Spleen (tissue), 11 donors: ENCODE results near the gene SVOP. TPM values are rescaled to one million over a fixed set of nuclear protein-coding genes. Genes with fewer than 3 reads are reported as not detected.

Experiments
- DNase-seq: peaks from one replicate; pipeline ENCODE4 v3.0.0-alpha.2; 2020
- H3K27ac ChIP-seq, 8 donors: fragments of 200-600 bp; sonication (generic) in 7 of 8; 1 replicate in 4 of 8; 2 replicates in 4 of 8; pipeline versions ENCODE4 v1.5.0 to v1.8.0; 2016 to 2021; ENCODE audit warnings: inconsistent platforms in 4 of 8, mild to moderate bottlenecking in 4 of 8, moderate library complexity in 1 of 8
- H3K27me3 ChIP-seq, 7 donors: fragments of 200-600 bp; sonication (generic) in 6 of 7; replicated peaks in 1 of 7; 1 replicate in 4 of 7; 2 replicates in 3 of 7; pipeline versions ENCODE4 v1.5.0 to v1.8.0; 2016 to 2021; ENCODE audit warnings: inconsistent platforms in 3 of 7, mild to moderate bottlenecking in 1 of 7
- H3K36me3 ChIP-seq, 6 donors: fragments of 200-600 bp; sonication (generic) in 5 of 6; 1 replicate in 4 of 6; 2 replicates in 2 of 6; pipeline versions ENCODE4 v1.5.0 to v1.8.0; 2016 to 2021; ENCODE audit warnings: inconsistent platforms in 2 of 6
- H3K4me1 ChIP-seq, 6 donors: fragments of 200-600 bp; sonication (generic) in 5 of 6; 1 replicate in 3 of 6; 2 replicates in 3 of 6; pipeline versions ENCODE4 v1.5.0 to v1.8.0; 2016 to 2021; ENCODE audit warnings: inconsistent platforms in 3 of 6
- H3K4me3 ChIP-seq, 8 donors: fragments of 200-600 bp; sonication (generic) in 7 of 8; 1 replicate in 4 of 8; 2 replicates in 4 of 8; pipeline versions ENCODE4 v1.5.0 to v1.8.0; 2016 to 2021; ENCODE audit warnings: inconsistent platforms in 4 of 8, mild to moderate bottlenecking in 4 of 8, moderate library complexity in 2 of 8
- H3K9me3 ChIP-seq, 8 donors: fragments of 200-600 bp; sonication (generic) in 7 of 8; 1 replicate in 4 of 8; 2 replicates in 4 of 8; pipeline versions ENCODE4 v1.5.0 to v1.8.0; 2016 to 2021; ENCODE audit warnings: inconsistent platforms in 4 of 8
- CTCF ChIP-seq, 11 experiments: fragments of 200-600 bp in 7 of 11; fragments of 450-650 bp in 4 of 11; sonication (generic) in 4 of 11; IDR thresholded peaks in 8 of 11; conservative IDR thresholded peaks in 3 of 11; 1 replicate in 7 of 11; 2 replicates in 4 of 11; pipeline versions ENCODE4 v1.4.0 to v1.8.0; 2016 to 2021; ENCODE audit warnings: antibody characterized with exemption in 11 of 11, inconsistent platforms in 4 of 11, mild to moderate bottlenecking in 1 of 11
- POLR2A ChIP-seq, 3 donors: fragments of 450-650 bp; IDR thresholded peaks; one replicate each; pipeline ENCODE4 v1.5.1; 2017; ENCODE audit warnings: antibody characterized with exemption in 3 of 3, mild to moderate bottlenecking in 1 of 3
- POLR2AphosphoS5 ChIP-seq, 3 donors: sonication (generic); formaldehyde crosslinking; IDR thresholded peaks; one replicate each; pipeline ENCODE4 v1.5.1; 2017; ENCODE audit warnings: antibody characterized with exemption in 3 of 3
- WGBS, 5 donors: extraction: QIAGEN DNeasy Blood & Tissue Kit in 3 of 5; methylation state at CpG; one replicate each; pipeline versions ENCODE4 v1.1.5 to v1.1.7; 2013 to 2018; 5-methylcytosine and 5-hydroxymethylcytosine counted together
- intact Hi-C: fragments of 100-400 bp; cut with DNase I; formaldehyde crosslinking; loops from one replicate; pipeline ENCODE4 v1.15.0; 2023; ENCODE audit warnings: low total_unique reads
- polyA plus RNA-seq, 3 donors: library from polyadenylated mRNA; stranded (reverse); fragments of 200-250 nt; gene quantifications; one replicate each; pipeline ENCODE4 v1.2.1, GENCODE V29; 2013
- total RNA-seq, 7 donors: library from RNA; depleted of rRNA in 3 of 7; stranded (reverse); fragments of >200 nt in 3 of 7; fragmentation: NEBNext Ultra II Directional in 4 of 7; extraction: Animal tissue kit (Norgen Biotek cat#: 25700) in 4 of 7; gene quantifications; one replicate each; pipeline versions ENCODE4 v1.1.0 to v1.2.1, GENCODE V29; 2016 to 2021
- donor health status: healthy with polysubstance abuse.
- donor health status: DM: no; HTN: no; CAD: no; lungs with moderate emphysema.
- donor health status: DM: no; HTN: no; CAD: no.
- donor health status: Bipolar disorder and iron deficiency.
- donor health status: healthy.
- donor health status: DM: no; HTN: no; CAD: no.
- donor health status: DM: yes; HTN: yes; CAD: no.

Gene SVOP
- total and polyA plus RNA-seq, 10 donors: not detected

GRCh38 chr12:108905725-108906124 is 115.1 kb downstream of the SVOP start:
- no peak for DNase-seq
- Histone ChIP-seq H3K4me3 (no peak overlapping the region), H3K4me1 (peaks cover 8 to 38% (median 25%) of the 10 kb centered on the region in 6 donors), H3K27ac (peak overlapping the region in 6 of 8 donors; percentile 1 to 71 (median 50)), H3K36me3 (no peaks in the 10 kb centered on the region), H3K9me3 (no peaks in the 10 kb centered on the region), H3K27me3 (peaks cover 0 to 6% (median 0%) of the 10 kb centered on the region in 7 donors)
- no peak for TF ChIP-seq POLR2AphosphoS5 (IDR thresholded peaks at IDR 0.05)
- no peak for TF ChIP-seq POLR2A (IDR thresholded peaks at IDR 0.05)
- no peak for TF ChIP-seq CTCF (IDR thresholded peaks at IDR 0.05 in 8 of 11, conservative IDR thresholded peaks at IDR 0.05 in 3 of 11)
- intact Hi-C loops: no loop called here
- 17 to 39% (median 25%) methylated on average over 5 of the region's 5 CpGs for WGBS, 5 donors

GRCh38 chr12:108899145-108899544 is 121.7 kb downstream of the SVOP start:
- peaks cover 0 to 16% (median 0%) of the 10 kb centered on the region in 7 donors for H3K27me3 ChIP-seq
- H3K4me1 ChIP-seq: peaks cover 0 to 10% (median 4%) of the 10 kb centered on the region in 6 donors
- no peaks in the 10 kb centered on the region for H3K9me3 ChIP-seq
- TF ChIP-seq POLR2A (IDR thresholded peaks at IDR 0.05): no peak
- TF ChIP-seq POLR2AphosphoS5 (IDR thresholded peaks at IDR 0.05): no peak
- TF ChIP-seq CTCF (IDR thresholded peaks at IDR 0.05 in 8 of 11, conservative IDR thresholded peaks at IDR 0.05 in 3 of 11): no peak
- 79 to 96% (median 90%) methylated on average over 5 of the region's 5 CpGs for WGBS, 5 donors
- H3K4me3 ChIP-seq: no peak overlapping the region
- intact Hi-C loops: no loop called here
- no peaks in the 10 kb centered on the region for H3K36me3 ChIP-seq
- DNase-seq: no peak
- H3K27ac ChIP-seq: no peak overlapping the region

- no peak for TF ChIP-seq CTCF (IDR thresholded peaks at IDR 0.05 in 8 of 11, conservative IDR thresholded peaks at IDR 0.05 in 3 of 11)
- TF ChIP-seq POLR2A (IDR thresholded peaks at IDR 0.05): no peak
- no peak for TF ChIP-seq POLR2AphosphoS5 (IDR thresholded peaks at IDR 0.05)
- peak; percentile 21 for DNase-seq
- Histone ChIP-seq H3K9me3 (no peaks in the 10 kb centered on the region), H3K4me3 (no peak overlapping the region), H3K27me3 (peaks cover 0 to 16% (median 0%) of the 10 kb centered on the region in 7 donors), H3K4me1 (no peaks in the 10 kb centered on the region), H3K36me3 (no peaks in the 10 kb centered on the region), H3K27ac (no peak overlapping the region)
- 69 to 91% (median 82%) methylated on average over 4 of the region's 4 CpGs for WGBS, 5 donors
- intact Hi-C loops: no loop called here
Measured at GRCh38 chr12:108896817-108897216, 124.1 kb downstream of the SVOP start.

- no peak overlapping the region for H3K4me3 ChIP-seq
- intact Hi-C loops: no loop called here
- peak; percentile 14 for DNase-seq
- no peak for TF ChIP-seq CTCF (IDR thresholded peaks at IDR 0.05 in 8 of 11, conservative IDR thresholded peaks at IDR 0.05 in 3 of 11)
- TF ChIP-seq POLR2A (IDR thresholded peaks at IDR 0.05): no peak
- TF ChIP-seq POLR2AphosphoS5 (IDR thresholded peaks at IDR 0.05): no peak
- H3K36me3 ChIP-seq: no peaks in the 10 kb centered on the region
- H3K27me3 ChIP-seq: peaks cover 0 to 13% (median 0%) of the 10 kb centered on the region in 7 donors
- no peaks in the 10 kb centered on the region for H3K4me1 ChIP-seq
- WGBS, 5 donors: 16 to 27% (median 23%) methylated on average over 8 of the region's 8 CpGs
- no peak overlapping the region for H3K27ac ChIP-seq
- H3K9me3 ChIP-seq: no peaks in the 10 kb centered on the region
Measured at GRCh38 chr12:108896336-108896735, 124.5 kb downstream of the SVOP start.
